NCI-H2107 treated with DMSO at 0.1 percent for 48 hours (cell line): ENCODE measurements around the gene CUL9.
A peak's percentile ranks its signal among the peaks of the same experiment; 100 is the strongest.

Source experiments
- DNase-seq: peaks from one replicate; lab custom pipeline; 2025; ENCODE audit not compliant: unreplicated experiment; lab: John Stamatoyannopoulos, UW

Gene CUL9

DNA sequence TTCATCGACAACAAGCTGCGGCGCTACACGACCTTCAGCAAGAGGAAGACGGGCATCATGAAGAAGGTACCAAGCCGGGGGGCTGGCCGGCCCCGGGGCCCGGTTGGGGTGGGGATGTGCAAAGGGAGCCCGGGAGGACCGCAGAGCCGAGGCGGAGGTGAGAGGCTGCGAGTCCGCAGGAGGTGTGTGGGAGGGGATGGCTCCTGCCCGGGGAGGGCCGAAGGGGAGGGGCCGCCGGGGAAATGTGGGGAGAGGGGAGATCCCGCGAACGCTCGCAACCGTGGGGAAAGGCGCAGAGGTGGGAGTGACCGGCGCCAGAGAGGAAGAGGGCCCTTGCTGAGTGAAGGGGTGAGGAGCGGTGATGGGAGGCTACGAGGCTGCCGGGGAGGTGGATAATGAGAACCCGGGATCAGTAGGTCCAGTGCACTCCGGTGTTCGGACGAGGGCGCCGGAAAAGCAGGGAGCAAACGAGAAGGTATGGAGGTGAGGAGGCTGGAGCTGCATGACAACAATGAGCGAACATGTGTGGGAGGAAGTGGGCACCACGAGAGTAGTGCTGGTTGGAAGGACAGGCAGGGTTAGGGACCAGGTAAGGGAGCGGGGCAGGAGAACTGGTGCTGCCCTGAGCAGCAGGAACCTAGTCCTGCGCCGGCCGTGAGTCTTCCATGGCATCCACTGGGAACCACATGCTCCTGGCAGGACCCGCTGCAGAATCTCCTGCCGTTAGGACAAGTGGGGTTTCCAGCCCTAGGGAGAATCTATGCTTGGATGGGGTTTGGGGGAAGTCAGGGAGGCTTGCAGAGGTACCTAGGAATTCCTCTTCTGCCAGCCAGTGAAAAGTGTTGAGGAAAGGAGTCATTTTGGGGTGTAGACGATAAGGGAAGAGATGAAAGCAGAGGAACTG is 9.6 kb upstream of the CUL9 start:
- no peak for DNase-seq

DNA sequence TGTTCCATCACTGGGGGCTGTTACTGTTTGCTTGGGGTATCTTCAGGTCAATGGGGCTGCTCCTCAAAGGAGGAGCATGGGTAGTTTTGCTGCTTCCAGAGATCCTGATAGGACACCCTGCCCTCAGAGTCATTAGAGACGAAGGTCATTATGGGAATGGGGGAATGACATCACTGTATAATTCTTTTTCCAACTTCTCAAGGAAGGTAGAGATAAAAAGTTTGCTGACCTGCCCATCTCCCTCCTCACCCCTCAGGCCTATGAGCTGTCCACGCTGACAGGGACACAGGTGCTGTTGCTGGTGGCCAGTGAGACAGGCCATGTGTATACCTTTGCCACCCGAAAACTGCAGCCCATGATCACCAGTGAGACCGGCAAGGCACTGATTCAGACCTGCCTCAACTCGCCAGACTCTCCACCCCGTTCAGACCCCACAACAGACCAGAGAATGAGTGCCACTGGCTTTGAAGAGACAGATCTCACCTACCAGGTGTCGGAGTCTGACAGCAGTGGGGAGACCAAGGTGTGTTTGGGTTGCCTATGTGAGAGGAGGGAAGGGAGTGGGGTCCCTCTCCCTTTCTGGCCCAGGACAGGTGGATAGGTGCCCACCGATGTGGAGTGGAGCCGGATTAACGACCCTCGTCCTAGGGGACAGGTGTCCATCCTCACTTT is 8.3 kb upstream of the CUL9 start:
- no peak for DNase-seq

DNA sequence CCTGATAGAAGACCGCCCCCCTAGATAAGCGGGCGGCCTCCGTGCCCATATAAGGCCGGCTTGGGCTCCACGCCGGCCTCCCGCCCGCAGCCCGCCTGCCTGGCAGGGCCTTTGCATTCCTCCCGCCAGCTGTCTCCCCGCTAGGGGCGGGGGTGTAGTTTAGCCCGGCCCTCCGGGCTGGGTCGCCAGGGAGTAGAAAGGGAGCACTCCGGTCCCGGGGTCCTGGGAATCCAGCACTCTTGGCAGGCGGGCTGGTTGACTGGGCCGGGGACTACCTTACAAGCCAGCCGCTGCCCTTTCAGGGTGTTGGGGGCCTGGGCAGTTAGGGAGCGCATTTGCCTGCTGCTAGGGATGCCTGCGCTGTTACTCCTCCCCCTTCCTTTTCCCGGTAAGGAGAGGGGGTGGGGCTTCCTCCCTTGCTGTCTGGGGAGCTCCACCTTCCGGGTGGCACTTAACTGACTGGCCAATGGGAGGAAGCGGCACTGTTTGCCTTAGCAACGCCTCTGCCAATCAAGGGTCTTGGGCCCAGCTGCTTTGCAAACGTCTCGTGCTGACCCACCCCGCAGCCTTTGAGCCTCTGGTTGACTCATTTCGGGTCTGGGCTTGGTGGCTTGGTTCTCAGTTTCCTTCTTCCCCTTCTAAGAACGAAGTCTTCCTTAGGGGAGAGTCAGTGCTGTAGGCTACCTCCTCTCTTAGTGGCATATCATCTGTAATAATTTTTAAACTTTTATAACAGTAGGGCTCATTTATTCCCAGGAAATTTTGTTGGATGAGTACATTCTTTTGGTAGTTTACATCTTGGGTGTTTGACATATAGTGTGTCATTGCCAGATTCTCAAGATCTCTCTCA is 7.5 kb upstream of the CUL9 start:
- peak; percentile 47 for DNase-seq

DNA sequence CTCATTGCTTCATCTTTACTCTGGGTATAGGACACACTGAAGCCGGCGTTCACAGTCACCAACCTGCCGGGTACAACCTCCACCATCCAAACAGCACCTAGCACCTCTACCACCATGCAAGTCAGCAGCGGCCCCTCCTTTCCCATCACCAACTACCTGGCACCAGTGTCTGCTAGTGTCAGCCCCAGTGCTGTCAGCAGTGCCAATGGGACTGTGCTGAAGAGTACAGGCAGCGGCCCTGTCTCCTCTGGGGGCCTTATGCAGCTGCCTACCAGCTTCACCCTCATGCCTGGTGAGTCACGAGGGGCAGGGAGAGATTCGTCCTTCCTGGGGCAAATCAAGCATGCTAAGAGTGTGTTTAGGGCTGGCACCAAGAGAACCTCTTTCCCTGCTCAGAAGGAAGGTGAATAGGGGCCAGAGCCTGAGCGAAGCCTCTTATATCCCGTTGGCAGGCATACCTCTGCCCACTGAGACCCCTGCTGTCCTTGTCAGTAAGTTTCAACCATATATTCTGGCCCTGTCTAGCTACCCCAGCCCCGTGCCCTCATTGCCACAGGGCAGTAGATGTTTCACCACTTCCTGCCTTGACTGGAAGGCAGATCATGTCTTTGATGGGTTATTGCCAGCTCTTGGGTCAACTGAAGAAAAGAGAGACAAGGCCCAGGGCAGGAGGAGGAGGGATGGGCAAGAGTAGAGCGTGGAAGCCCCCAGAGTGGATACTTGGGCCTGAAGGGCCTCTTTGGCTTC is 6.1 kb upstream of the CUL9 start:
- no peak for DNase-seq

DNA sequence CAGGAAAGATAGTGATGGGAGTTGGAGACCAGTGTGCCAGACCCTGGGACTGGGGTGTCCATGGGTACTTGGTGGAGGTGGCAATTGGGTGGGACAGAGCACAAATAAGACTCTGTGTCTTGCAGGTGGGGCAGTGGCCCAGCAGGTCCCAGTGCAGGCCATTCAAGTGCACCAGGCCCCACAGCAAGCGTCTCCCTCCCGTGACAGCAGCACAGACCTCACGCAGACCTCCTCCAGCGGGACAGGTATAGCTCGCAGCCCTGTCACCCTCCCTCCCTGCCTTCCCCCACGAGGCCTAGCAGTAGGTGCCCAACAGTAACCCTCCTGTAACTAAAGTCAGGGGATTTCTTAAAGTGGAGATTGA is 5.6 kb upstream of the CUL9 start:
- no peak for DNase-seq

DNA sequence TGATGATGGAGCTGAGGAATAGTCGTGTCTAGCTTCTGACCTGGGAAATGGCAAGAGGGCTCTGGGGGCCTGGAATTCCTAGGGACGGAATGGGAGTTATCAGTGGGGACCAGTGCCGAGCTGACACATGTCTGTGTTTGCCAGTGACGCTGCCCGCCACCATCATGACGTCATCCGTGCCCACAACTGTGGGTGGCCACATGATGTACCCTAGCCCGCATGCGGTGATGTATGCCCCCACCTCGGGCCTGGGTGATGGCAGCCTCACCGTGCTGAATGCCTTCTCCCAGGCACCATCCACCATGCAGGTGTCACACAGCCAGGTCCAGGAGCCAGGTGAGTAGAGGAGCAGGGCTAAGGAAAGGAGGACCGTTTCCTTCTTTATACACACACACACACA is 3.8 kb upstream of the CUL9 start:
- DNase-seq = no peak

DNA sequence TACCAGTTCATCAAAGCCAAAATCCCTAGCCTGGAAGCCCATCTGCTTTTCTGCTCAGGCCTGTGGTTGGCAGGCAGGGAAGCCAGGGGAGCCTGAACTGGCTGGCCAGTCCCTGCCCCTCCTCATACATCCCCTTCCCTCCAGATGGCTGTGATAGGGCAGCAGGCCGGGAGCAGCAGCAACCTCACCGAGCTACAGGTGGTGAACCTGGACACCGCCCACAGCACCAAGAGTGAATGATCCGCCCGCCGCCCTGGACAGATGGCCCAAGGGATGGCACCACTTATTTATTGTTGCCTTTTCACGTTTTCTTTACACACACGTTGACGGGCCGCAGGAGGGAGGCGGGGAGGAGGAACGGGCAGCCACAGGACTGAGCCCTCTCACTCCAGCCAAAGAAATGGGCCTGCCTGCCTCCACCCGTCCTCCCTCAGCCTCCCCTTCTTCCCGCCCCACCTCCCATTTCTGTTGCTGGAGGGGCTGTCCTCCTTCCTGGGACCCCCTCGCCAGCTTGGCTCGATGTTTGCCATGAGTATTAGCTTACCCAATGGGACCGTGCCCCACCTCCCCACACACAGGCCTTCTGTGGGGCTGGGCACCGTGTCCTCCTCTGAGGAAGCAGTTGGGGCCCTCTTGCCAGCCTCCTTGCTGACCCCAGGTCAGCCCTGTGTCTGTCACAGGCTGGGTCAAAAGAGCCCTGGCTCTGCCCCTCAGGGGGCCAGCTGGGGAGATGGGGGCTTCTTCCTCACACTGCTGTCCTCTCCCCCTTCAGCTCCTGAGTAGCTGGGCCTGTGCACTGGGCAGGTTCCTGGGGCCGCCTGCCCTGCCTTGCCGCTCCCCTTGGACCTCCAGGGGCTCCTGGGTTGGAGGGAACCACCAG is 2.8 kb upstream of the CUL9 start:
- DNase-seq = no peak

DNA sequence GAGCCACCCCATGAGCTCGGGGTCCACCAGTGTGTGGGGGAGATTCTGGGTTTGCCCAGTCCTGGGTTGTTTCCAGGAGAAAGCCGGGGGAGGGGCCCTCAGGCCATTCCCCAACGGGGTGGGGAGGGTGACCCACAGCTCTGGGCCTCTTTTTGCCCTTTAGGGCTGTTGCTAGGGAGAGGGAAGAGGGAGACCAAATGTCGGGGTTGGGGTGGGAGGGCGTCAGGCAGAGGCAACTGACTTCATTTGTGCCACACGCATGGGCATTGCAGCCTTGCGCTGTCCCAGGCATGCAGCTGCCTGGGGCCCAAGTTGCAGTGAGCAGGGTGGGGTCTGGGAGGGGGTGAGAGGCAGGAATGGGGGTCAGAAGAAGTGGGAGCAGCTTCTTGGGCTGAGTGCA is 1.9 kb upstream of the CUL9 start:
- DNase-seq = no peak

DNA sequence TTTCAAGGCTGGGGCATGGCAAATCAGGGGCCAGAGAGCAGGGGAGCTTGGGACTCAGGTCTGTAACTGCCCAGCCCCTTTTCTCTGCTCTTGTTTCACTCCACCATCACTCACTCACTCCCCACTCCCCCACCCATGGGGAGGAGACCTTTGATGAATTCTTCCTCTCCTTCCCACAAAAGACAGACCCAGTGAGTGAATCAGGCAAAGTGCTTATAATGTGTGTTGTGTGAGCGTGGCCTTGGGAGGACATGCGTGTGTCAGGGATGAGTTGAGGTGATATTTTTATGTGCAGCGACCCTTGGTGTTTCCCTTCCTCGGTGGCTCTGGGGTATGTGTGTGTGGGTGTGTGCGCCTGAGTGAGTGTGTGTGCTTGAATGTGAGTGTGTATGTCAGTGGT is 1.0 kb upstream of the CUL9 start:
- DNase-seq = no peak

DNA sequence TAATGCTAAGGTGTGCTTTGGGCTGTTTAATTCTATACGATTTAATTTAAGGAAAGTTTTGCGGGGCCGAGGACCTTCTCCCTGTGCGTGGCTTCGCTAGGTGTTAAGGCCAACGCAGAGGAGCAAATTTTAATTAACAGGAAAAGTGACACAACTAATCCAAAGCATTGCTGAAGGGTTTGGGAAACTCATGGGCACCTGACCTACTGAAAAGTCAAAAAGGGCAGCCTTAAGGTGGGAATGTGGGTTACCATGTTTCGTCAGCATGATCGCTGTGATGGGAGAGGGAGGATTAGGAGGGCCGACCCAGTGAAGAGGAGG is 415 bp upstream of the CUL9 start:
- DNase-seq = no peak

DNA sequence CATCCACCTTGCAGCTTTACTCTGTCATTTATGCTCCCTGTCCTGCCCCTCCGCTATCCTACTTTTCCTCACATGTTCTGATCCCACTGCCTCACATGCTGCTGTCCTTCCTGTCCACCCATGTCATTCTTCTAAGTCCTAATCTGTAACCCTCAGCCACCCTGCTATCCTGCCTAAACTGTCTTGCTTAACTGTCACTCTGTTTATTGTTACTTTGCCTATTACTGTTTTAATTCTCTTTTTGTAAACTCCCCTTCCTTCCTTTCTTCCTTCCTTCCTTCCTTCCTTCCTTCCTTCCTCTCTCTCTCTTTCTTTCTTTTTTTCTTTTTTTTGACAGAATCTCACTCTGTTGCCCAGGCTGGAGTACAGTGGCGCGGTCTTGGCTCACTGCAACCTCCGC is 1.4 kb downstream of the CUL9 start:
- no peak for DNase-seq

DNA sequence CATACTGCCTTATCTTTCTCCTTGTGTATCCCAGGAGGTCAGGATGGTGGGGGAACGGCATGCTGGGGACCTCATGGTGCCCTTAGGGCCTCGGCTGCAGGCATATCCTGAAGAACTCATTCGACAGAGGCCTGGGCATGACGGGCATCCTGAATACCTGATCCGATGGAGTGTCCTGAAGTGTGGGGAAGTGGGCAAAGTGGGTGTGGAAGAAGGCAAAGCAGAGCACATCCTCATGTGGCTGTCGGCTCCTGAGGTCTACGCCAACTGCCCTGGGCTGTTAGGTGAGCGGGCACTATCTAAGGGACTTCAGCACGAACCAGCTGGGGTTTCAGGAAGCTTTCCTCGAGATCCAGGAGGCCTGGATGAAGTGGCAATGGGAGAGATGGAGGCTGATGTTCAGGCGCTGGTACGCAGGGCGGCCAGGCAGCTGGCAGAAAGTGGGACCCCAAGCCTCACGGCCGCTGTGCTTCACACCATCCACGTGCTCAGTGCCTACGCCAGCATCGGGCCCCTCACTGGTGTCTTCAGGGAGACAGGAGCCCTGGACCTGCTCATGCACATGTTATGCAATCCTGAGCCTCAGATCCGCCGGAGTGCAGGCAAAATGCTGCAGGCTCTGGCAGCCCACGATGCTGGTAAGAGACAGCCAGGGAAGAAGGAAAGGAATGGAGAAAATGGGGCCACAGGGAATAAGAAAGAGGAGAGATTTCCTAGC is 2.4 kb downstream of the CUL9 start:
- DNase-seq = no peak

DNA sequence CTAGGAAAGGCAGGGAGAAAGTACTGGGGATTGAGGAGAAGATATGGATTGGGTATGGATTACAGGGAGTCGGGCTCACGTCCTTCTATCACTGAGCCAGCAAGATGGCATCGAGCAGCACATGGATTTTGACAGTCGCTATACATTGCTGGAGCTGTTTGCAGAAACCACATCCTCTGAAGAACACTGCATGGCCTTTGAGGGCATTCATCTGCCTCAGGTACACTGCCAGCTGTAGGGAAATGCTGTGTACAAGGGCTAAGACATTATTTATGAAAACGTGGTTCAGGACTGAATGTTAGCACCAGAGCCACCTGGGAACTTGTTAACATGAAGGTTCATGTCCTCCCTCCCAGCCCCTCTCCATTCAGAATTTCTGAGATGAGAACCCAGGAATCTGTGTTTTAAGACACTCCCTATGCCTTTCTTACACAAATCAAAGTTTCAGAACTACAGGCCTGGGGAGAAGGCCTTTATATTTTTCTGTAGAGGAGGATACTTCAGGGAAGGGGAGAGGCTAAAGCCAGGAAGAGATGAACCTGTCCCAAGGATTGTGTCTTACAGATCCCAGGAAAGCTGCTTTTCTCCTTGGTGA is 3.5 kb downstream of the CUL9 start:
- DNase-seq = no peak

DNA sequence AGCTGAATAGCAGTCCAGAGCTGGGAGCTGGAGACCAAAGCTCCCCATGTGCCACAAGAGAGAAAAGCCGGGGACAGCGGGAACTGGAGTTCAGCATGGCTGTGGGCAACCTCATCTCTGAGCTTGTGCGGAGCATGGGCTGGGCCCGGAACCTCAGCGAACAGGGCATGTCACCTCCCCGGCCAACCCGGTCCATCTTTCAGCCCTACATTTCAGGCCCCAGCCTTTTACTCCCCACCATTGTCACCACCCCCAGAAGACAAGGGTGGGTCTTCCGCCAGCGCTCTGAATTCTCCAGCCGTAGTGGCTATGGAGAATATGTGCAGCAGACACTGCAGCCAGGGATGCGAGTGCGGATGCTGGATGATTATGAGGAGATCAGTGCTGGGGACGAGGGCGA is 4.0 kb downstream of the CUL9 start:
- no peak for DNase-seq

DNA sequence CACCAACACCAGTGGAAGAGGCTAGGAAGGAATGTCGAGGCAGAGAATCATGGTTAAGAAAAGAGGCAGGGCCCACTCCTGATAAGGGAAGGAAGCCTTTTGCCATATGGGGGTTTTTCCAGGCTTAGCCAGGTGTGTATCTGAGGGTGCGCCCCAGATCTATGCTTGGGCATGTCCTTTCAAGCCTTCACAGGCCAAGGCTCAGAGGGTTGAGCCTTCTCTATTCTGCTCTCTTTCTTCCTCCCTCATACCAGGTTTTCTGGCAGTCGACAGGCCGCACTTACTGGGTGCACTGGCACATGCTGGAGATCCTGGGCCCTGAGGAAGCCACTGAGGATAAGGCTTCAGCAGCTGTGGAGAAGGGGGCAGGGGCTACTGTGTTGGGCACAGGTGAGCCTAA is 4.7 kb downstream of the CUL9 start:
- no peak for DNase-seq

DNA sequence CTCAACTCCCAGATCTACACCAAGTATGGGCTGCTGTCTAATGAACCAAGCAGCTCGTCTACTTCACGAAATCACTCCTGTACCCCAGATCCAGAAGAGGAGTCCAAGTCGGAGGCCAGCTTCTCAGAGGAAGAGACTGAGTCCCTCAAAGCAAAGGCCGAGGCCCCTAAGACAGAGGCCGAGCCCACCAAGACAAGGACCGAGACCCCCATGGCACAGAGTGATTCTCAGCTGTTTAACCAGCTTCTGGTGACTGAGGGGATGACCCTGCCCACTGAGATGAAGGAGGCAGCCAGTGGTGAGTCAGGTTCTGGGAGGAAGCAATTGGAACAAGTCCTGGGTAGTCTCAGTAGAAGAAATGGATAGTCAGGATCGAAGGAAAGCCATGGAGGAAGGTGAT is 5.8 kb downstream of the CUL9 start:
- DNase-seq = no peak

DNA sequence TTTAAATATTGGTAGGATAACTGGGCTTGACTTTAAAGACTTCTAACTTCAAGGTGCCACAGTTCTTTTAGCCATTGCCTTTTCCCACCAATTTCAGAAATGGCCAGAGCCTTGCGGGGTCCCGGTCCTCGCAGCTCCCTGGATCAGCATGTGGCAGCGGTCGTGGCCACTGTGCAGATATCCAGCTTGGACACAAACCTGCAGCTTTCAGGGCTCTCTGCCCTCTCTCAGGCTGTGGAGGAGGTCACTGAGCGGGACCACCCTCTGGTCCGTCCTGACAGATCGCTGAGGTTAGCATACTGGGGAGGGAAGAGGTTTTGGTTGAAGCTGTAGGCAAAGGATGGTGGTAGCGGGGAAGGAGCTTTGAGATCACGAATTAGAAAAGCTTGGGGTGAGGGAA is 6.4 kb downstream of the CUL9 start:
- DNase-seq = no peak

DNA sequence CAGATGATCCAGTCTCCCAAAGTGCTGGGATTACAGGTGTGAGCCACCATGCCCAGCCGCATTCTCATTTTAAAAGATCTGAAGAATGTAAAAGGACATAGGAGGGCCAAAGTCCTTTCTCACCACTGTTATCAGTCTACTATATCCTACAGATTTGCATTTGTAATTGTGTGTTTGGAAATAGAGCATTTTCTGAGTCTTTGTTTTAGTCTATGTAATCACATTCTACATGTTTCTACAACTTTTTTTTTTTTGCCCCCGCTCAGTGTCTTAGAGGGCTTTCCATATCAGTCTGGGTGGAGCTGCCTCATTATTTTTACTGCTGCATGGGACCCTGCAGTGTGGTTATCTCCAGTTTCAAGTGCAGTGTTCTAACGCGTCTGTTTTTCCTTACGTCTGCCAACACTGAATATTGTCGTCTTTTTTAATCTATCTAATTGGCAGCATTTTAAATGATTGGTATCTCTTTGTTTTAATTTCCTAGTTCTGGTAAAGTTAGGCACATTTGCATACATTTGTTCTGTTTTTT is 7.8 kb downstream of the CUL9 start:
- DNase-seq = no peak

DNA sequence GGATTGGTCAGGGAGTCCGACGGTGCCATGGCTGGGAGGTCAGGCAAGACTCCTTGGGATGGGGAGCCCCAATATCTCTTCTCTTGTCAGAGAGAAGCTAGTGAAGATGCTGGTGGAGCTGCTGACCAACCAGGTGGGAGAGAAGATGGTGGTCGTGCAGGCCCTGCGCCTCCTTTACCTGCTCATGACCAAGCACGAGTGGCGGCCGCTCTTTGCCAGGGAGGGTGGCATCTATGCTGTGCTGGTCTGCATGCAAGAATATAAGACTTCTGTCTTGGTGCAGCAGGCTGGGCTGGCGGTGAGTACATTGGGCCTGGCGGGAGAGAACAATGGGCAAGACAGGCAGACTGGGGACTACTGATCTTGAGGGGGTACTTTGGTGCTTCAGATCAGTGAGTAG is 10.9 kb downstream of the CUL9 start:
- no peak for DNase-seq
